ENCODE results near the gene CKMT2.

Gene CKMT2

DNA sequence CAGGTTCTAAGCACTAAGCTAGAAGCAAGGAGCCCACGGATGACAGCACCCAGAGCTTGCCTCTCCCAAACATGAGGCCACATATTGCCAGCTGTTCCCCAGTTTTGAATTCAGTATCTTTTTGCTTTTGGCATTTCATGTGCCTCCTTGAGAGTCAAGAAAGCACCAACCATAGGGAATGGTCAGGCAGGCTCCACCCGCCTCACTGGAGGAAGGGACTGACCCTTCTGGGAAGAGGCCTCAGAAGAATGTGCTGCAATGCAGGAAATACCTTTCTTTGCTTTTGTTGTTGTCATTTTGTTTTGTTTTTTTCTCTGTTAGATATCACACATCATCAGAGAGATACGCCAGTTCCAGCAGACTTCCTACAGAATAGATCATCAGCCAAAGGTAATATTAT, 13.7 kb upstream of the CKMT2 start:
- no peak for DNase-seq

DNA sequence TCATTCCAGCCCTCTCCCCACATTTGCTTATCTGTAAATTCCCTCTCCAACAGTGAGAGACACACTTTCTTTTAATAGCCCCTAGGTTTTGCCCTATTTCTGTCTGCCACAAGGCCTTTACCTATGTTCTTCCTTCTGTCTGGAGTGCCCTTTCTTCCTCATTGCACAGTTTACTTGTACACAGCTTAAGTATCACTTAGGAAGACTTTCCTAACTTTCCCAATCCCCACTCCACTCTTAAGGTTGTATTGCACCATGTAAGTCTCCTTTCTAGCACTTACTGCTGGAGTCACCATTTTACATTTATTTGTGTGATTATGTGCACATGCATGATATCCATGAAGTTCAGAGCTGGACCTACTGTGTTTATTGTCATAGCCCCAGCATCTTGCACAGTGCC, 10.8 kb upstream of the CKMT2 start:
- no peak for DNase-seq

DNA sequence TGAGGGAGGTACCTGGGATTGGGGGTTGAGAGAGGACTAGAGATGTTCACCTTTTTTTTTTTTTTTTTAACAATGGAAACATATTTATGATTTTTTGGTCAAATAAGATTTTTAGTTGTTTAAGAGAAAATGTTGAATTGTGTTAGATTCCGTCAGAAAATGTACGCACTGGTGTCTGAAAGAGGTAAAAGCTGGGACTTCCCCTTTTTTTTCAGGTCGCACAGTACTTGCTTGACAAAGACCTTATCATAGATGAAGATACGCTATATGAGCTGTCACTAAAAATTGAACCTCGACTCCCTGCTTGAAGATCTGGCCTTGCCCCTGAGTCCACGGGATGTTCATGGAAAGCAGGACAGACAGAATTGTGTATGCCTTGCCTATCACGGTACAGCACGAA, 7.7 kb upstream of the CKMT2 start:
- no peak for DNase-seq

DNA sequence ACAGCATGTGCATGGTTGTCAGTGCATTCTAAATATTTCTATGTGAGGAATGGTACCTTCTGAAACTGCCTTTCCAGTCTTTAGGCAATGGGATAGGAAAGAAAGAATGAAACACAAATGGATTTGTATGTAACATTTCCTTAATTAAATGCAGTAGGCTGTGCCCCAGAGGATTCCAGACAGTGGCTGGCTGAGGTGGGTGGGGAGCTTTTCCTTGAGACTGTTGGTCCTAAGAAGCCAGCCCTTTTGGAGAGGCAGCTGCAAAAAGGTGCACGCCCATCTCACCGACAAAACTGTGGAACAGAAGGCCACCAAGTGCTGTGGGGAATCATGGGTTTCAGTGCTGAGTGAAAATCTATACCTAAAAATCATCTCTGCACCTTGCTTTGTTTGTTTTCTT, 6.8 kb upstream of the CKMT2 start:
- no peak for DNase-seq

DNA sequence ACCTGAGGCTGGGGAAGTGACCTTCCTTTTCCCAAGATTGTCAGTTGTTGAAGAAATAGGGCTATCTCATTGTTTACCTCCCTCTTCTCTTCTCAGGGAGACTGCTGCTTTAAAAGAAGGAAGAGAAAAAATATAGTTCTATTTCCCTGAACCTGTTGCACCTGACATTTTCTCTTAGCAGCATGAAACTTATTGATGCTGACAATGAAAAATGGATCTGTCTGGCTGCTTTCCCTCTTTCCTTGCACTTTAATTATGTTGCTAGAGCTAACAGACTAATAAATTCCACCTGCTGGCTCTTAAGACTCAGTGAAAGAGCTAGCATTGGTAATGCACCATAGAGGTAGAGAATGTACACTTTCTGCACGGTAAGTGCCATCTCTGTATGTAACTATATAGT, 6.2 kb upstream of the CKMT2 start:
- DNase-seq, result no peak

DNA sequence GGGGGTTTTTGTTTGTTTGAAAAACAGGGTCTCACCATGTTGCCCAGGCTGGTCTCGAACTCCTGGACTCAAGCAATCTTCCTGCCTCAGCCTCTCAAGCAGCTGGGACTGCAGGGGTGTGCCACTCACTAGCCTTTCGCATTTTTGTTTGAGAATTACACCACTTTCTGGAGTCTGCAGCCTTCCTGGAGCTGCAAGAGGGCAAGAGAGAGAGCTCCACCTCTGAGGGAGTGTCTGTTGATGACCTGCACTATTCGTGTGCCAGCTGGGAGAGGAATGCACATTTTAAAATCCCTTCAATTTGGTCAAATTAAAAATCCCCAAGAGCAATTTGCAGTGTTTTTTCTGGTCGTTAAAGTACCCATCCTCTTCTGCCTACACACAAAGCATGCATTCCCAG, 5.0 kb upstream of the CKMT2 start:
- DNase-seq, result no peak

DNA sequence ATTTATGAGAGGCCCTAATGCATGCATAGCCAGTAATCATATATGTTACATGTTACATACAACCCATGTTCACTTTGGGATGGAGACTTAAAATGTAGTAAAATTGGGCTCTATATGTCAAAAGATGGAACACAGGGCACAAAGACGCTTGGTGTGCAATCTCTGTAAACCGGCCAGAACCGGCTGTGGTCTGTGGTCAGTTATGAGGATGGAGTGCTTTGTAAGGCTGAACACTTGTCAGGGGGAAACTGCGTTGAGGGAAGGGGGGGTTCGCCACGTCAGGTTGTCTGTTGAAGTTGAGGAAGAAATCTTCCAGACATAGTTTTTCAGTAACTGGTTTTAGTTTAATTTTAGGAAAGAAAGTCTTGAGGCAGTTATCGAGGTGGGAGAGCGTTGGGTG, 2.7 kb upstream of the CKMT2 start:
- no peak for DNase-seq

DNA sequence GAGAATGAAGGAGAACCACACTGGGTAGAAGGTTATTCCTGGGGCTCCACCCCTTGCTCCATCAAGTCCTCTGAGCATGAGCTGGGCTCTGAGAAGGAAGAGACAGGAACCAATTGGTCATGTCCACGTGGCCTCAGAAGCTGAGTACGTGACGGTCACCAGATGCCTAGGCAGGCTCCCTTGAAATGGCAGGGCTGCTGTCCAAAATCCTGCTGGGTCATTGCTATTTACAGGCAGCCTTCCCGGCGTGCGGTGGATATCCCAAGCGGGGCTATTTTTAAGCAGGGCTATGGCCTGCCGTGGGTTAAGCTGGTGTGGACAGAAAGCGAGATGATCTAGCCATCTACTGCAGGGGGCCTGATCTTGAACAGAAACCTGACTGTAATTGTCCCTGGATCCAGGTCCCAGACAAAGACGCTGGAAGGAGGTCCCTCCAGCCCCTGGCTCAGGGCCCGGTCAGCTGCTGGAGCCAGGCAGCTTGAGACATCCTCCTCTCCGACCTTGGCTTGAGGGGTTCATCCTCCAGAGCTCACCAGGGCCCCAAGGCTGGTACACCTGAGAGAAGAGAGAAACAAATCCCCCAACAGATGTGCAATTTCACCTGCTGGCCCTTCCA, 550 bp upstream of the CKMT2 start:
- no peak for DNase-seq

DNA sequence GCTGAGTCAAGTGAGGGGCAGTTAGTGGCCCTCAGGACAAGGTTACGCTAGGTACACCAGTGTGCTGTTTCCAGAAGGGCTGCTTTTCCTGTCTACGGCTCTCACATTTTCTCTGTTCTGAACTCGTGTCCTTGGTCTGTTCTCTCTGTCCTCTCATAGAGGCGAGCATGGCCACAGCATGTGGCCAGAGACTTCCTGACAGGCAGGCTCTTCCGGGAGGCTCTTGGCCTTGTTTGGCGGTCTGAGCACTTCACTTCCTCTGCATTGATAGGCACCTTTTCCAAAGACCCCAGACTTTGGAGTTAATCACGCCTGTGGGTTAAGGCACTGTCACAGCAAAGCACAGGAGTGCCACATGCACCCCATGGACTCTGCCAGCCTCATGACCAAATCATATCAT, 1.2 kb downstream of the CKMT2 start:
- DNase-seq, result no peak

DNA sequence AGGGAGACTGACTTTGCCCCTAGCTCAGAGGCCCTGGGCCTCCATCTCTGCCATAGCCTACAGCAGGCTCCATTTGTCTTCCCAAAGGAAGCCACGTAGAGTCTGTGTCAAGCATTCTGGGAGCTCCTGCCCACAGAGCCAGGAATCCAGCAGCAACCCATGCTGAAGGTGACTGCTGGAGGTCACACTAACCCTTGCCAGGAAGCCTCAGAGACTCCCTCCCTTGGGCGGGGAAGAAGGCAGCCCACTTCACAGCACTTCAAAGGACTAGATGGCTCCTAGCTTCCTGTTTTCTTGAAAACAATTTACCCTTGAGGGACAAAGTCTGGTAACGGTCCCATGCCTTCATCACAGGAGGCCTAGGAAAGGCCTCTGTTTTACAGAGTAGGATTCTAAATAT, 1.7 kb downstream of the CKMT2 start:
- no peak for DNase-seq

DNA sequence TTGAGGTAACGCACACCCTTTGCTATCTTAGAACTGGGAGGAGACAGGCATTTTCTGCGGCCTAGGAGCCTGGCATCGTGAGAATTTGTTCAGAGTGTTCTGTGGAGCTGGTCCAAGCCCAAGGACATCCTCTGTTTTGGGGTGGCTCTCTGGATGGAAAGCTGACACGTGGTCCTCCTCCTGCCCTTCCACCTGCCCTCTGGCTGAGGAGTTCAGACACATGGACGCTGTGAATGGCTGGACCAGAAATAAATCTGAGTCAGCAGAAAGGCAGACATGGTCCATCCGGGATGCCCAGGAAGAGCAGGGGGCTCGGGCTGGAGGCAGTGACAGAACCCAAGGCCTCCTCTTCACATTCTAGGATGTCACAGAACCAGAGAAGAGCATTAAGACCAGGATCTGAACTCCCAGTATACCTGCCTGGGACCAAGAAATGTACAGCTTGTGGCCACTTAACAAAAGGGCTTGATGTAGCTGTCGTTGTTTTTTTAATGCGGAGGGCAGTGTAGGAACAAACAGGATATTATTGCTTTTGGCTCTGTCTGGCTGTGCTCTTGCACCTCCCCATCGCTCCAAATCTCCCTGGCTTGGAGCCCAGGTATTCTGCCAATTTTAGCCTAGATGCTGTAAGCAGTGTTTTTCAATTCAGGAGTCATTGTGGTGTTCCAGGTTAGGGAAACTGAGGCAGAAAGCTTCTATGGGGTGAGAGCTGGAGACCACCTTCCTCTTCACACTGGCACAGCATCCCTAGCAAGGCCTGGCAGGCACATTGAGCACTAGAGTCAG, 2.4 kb downstream of the CKMT2 start:
- DNase-seq, result no peak

DNA sequence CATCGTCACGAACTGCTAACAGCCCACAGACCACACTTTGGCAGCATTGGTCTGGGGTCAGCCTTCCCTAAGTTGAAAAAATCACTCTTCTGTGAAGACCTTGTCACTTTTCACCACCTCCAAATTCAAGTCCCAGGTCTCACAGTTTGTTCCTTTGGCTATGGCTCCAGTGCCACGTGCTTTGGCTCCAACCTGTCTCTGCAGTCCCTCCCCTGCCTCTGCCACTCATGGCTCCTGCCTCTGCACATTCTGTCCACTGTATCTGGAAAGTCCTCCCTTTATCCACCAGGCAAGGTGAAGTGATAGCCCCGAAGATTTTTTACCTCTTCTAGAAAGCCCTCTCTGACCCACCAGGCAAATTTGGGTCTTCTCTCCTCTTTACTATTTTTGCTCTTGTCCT, 5.3 kb downstream of the CKMT2 start:
- DNase-seq, result no peak

DNA sequence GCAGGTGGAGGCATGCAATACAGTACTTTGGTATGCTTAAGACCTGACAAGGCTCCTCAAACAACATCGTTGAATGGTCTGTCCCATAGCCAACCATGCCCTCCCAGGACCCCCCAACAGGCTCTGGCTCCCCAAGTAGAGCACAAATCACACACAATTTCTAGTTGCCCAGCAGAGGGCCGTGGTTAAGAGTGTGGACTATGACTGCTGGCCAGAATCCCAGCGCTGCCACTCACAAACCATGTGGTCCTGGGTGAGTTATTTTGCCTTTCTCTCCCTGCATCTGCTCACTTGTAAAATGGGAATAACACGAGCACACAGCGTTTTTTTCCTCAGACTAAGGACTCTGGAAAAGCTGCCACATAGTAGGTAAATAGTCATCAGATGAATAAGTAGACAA, 6.5 kb downstream of the CKMT2 start:
- no peak for DNase-seq

DNA sequence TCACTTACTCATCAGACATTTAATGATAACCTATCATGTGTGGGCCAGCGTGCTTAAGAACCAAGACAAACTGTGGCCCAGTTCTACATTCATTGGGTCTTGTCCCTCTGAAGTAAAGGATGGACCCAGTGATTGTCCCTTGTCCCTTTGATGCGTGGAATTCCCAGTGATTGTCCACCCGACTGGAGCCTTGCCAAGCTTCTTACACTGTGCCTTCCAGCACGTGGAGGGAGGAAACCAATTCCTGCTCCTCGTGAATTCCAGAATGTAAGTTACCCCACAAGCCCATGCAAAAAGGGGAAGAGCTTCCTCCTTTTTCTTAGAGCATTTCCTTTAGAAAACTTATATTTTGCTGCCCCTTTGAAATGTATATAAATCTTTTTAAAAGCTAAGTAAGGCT, 7.9 kb downstream of the CKMT2 start:
- DNase-seq, result no peak

DNA sequence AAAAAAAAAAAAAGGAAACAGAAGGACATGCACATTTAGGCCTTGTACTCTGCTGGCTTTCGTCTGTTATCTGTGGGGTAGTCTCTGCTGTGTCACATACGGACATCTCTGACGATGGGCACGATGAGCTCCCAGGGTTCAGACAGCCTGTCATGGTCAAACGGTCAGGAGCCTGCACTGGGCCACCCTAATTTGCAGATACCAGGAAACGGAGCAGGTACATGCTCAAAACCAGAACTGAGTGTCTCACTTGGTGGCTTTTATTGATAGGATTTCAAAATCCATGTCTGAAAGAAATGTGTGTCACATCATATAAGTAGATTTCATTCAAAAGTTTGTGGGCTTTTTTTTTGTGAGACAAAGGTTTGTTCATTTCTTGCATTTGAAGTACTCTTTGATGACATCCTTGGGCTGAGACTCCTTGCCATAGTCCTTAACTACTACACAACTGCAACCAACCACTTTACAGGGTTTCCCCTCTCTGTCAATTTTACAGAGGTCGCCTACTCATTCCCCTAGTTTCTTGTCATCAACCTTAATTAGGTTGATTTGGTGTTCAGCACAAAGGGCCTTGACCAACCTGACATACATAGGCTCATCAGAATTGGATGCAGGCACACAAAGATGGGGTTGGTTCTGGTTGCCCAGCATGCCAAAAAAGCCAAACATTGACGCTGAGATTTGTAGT, 9.0 kb downstream of the CKMT2 start:
- DNase-seq, result no peak

DNA sequence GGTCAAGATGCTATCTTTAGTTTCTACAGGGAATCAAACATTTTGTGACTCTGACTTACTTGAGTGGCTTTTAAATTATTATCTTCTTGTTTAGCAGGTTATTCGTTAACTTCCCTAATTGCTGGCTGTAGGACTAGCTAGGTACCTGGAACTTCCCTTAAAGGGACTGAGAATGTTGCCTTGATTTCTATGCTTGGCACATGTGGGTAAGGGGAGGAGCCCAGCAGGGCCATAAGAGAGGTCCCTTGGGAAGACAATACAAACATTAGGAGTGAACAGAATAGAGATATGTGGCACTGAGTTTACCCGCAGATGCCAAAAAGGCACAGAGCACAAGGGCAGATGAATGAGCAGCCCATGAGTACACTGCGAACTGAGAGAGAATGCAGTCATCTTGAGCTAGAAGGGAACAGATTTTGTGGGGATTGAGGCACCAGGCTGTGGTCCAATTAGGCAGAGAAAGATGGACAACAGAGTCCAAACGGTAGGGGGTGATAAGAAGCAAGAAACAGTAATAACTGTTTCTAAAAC, 9.8 kb downstream of the CKMT2 start:
- DNase-seq, result no peak

DNA sequence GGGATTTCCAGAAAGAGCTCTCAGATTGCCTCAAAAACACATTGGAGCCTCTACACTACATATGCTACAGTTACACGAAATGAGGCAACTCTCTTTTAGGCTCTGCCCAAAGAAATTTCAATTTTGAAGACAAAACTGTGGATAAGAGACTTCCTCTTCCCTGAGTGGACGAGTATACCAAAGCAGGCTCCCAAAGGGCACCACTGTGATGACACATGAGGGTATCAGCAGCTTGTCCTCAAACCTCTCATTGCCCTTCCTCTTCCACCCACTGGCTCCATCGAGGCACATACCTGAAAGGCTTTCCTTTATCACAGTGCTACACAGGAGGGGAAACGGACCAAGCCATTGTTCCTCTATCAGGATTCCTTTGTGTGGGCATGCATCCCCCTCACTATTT, 11.3 kb downstream of the CKMT2 start:
- DNase-seq, result no peak

DNA sequence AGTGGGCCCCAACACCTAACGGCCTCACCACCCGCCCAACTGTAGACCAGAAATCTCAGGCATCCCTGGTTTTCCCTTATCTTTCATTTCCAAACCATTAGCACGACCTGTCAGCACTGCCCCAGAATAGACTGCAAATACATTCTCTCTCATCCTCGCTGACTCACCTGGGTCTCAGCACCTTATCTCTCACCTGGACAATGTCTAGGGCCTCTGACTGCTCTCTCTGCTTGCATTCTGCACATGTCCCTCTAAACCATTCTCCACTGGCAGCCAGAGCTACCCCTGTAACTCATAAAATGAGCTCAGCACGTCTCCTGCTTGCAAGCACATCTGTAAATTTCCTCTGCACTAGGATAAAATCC, 12.7 kb downstream of the CKMT2 start:
- no peak for DNase-seq

DNA sequence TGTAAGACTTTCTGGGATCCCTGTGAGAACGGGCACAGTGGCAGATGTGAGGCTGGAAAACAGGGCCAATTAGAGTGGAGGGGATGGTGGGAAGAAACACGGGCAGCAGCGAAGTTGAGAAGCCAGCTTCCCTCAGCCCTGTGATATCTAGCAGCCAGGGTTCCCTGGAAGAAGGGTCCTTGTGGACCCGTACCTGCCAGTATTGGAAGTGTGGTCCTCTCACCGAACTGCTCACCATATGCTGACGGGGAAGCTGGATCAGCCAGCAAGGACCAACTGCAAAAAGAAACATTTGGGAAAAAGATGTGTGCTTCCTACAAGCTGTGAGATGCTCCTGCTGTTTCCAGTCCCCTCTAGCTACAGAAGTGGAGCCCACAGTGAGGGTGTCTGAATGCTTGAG, 13.6 kb downstream of the CKMT2 start:
- DNase-seq, result no peak

DNA sequence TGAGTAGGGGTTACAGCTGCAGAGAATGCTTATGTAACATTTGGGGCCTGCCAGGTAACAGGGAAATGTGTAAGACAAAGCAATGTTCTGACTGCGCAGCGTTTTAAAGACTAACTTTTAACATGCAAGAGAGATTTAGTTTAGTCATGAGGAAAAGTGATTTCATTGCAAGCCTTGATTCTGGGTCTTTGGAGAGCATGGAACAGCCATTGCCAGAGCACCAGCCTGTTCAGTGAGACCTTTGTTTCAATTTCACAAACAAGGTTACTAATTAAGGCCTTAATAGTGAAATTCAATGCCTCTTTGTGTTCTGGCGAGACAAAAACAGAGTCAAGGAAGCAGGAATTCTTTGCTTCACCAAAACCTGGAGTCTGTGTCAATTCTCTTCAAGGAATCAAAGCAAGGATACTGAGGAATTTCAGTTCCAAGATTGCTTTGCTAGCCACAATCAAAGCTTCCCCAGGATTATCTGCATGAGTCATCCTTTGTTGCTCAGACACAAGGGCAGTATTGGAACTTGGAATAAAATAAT, 14.4 kb downstream of the CKMT2 start:
- DNase-seq, result no peak

DNA sequence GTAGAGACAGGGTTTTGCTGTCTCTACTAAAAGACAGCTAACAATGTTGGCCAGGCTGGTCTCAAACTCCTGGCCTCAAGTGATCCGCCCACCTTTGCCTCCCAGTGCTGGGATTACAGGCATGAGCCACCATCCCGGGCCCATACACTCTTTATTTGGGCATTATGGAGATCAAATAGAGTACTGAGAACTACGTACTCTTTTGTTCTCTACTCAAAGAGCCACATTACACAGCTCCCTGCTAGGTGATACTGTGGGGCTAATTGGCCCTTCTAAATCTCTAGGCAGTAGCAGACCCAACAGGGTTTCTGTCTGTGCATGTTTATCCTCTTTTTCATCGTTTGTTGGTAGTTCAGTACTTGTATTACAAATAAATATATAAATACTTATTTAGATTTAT, 16.1 kb downstream of the CKMT2 start:
- DNase-seq, result no peak

DNA sequence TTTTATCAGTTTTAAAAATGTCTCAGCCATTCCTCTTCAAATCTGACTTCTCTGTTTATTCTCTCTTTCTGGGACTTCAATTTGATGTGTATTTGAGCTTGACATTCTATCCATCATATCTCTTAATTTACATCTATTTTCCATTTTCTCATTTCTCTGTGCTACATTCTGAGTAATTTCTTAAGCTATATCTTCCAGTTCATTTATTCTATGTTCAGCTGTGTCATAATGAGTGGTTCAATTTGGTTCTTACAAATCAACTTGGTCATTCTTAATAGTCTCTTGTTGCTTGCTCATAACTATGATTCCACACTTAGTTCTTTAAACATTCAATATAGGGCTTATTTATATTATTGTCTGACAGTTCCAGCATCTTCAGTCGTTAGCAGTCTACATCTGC, 16.9 kb downstream of the CKMT2 start:
- no peak for DNase-seq

DNA sequence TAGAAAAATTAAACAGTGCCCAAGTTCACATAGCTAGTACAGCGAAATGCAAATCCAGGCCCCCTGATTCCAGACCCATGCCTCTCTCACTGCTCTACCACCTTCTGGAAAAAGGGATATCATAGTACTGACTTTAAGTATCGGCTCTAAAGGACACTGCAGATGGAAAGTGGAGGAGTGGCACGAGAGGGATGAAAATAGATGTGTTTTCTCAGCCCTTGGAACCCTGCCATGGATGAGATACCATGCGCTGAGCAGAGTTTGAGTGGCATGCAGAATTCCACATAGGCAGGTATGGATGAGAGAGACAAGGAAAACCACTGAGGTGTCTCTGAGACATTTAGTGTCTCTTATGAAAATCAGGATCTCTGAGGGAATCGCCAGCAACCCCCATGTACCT, 18.8 kb downstream of the CKMT2 start:
- DNase-seq, result no peak

DNA sequence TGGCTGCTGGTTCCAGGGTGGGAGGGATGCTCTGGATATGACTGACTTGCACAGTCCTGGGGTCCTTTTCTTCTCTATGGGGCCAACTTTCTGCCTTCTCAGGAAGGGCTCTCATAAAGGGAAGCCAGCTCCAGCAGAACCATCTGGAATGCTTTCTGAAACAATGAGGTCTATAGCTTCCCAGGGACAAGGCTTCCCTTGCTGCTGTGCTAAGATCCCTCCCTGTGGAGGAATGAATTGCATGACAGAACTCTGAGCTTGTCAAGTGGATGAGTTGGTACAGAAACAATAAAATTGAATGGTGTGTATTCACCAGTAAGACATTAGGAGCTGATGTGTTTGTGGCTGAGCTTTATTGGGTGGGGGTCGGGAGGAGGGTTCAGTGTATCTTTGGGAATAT, 19.8 kb downstream of the CKMT2 start:
- DNase-seq, result no peak

All from CD4-positive, alpha-beta T cell treated with Interleukin-4 for 4 hours (primary cell).